GM21381 (cell line): ENCODE measurements around the gene KRTAP25-1.

Experiments
- ATAC-seq: cut with Tn5 transposase; IDR thresholded peaks from one replicate; pipeline ENCODE4 v1.9.1; 2021; ENCODE audit warnings: mild to moderate bottlenecking, moderate library complexity; ENCODE audit not compliant: unreplicated experiment

KRTAP25-1 gene, protein sequence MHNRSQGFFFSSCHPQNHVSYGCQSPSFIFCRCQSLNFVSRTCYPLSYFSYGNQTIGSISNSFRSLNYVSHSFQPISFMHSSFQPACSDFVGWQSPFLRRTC

DNA sequence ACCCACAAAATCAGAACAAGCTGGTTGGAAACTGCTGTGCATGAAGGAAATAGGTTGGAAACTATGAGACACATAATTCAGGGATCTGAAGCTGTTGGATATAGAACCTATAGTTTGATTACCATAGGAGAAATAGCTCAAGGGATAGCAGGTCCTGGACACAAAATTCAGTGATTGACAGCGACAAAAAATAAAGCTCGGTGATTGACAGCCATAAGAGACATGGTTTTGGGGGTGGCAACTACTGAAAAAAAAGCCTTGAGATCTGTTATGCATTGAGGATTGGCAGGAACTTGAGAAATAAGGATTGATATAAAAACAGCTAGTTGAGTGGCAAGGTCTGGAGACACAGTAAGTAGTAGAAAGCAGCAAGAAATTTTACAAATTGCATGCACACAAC lies at the start of gene KRTAP25-1:
Gene KRTAP25-1, minus strand, starts transcription at position 300 of the 400 bp plus-strand sequence. Its CDS starts 24 bp downstream, at position 276.
- no peak for ATAC-seq

GRCh38 chr21:30338717-30339116 lies 49.4 kb upstream of the KRTAP25-1 start:
- ATAC-seq: no peak

DNA sequence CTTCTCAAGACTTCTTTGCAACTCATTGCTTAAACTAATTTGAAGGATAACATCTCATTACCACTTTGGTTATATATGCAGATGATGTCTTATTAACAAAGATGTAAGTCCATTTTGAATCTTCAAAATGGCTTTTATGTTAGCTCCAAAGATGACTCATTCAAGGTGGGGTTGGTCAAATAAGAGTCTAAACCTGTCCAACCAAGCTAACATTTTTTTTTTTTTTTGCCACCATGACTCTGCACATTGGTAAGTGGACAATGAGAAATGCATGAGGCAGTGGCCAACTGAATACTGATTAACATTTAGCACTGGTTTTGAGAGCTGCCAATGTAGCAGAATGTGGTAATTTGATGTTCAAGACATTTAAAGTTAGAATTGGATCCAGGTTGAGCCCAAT lies 48.5 kb upstream of the KRTAP25-1 start:
- ATAC-seq: no peak

DNA sequence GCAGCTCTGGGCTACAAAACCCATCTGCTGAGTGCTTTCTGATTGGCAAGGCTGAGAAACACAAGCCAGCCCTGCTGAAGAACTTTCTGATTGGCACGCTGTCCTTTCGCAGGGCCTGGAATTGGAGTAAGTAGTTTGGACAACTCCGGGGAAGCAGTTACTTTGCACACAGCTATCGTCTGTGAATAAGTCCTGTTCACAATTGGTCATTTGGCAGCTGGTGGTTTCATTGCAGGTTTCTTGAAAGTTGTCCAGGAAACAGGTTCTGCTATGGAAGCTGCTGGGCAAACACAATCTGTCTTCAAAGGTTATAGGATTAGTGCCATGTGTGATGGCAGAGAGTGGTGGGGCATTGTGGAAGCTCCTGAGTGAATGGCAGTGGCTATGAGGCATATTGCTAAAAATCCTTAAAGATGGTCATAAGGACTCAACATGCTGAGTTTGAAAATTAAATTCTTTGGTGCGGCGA lies 48.0 kb upstream of the KRTAP25-1 start, which contains the start of gene KRTAP27-1:
Gene KRTAP27-1, minus strand, starts transcription at position 419 of the 469 bp plus-strand sequence. Its CDS starts 26 bp downstream, at position 393.
- ATAC-seq: no peak

DNA sequence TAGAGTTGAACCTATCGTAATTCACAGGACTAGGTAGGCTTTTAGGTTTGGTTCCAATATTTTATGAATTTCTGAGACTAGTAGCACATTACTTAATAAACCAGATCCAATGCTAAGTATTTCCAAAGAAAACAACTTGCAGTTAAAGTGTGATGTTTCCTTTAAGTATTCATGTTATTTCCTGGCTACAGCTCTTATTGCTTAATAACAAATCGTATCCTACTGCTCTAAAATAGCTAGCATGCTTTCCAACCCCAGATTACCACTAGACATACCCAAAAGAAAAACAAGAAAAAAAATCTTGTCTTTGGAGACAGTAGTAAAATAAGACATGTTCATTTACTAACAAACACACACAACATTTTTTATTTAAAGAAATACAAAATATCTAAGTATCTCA lies 47.3 kb upstream of the KRTAP25-1 start:
- ATAC-seq: no peak

GRCh38 chr21:30333736-30334135 lies 44.4 kb upstream of the KRTAP25-1 start:
- no peak for ATAC-seq

DNA sequence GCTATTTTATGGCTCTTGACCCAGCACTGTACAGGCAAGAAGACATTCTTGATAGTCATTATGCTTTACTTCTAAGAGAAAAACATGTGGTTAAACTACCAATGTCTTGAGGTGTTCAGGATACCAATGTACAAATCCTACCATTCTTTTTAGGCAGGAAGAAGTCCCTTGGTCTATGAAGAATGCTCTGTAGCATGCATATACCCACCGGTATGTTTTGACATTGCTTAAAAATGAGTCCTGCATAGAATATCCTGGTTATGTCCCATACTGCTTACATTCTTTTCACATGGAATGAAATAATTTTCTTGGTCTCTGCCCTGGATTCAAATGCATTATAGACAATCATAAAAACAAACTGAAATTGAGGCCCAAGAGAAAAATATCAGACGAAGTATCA lies 43.4 kb upstream of the KRTAP25-1 start:
- no peak for ATAC-seq

DNA sequence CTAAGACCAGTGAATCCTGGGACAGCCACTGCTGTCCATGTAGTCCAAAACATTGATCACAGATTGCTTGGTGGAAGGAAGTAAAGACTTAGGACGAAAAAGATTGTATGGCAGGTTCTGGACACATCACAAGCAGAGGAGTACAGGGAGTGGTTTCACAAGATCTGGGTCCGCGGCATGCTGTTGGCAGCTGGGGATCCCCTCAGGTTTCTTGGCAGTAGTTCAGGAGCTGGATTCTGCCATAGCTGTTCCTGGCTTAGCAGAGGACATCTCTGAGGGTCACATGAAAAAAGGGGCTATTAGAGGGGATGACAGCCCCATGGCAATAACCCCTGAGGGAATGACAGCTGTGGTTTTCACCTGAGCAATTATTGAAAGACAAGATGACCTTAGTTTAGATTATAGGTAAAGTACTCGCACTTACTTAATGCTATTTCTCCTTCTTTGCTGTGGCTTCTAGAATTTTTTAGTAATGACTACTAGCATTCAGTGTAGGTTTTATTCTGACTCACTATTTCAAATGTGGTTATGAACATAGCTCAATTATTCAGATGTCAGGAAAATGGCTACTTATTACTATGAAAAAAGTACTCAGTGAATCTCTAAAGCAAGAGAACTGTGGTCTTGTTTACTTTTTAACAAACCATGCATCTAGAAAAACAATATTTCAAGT lies 40.0 kb upstream of the KRTAP25-1 start:
- no peak for ATAC-seq

GRCh38 chr21:30326390-30326789 lies 37.1 kb upstream of the KRTAP25-1 start:
- ATAC-seq: no peak

- no peak for ATAC-seq
Observed at GRCh38 chr21:30320215-30320614, 30.9 kb upstream of the KRTAP25-1 start, which contains the start of gene KRTAP26-1. KRTAP26-1 (minus strand) TSS chr21:30320315; CDS start chr21:30320035, 280 bp downstream.

DNA sequence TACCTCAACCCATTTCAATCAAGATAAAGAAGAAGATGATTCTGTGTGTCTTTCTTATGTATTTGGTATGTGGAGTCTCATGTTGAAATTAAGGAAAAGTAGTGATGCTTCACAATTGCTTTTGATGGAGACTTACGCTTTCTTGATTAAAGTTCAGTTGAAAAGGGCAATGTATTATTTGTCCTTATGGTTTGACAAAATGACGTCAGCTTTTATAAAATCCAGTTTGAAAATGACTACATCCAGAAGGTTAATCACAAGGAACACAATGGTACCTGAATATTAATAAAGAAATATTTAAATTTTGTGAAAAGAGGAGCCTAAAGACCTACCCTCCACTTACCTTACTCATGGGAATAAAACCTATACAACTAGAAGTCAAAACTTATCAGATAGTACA lies 26.4 kb upstream of the KRTAP25-1 start:
- no peak for ATAC-seq

DNA sequence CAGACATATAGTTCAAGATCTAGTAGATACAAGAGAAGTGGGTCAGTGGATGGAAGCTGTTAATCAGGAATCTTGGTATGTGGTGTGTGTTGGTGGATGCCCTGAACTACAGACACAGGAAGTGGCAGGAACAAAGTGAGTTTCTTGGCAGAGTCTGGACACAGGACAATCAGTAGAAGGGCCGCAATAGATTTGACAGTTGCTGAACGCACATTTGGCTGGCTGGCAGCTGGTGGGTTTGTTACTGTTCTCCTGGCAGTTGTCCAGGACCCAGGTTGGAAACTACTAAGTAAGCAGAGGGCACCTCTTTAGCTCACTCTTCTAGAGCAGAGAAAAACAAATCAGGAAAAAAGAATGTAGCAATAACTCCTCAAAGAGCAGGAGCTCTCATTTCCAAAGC lies 17.6 kb upstream of the KRTAP25-1 start:
- ATAC-seq: no peak

GRCh38 chr21:30305136-30305535 lies 15.8 kb upstream of the KRTAP25-1 start:
- no peak for ATAC-seq

- no peak for ATAC-seq
Observed at GRCh38 chr21:30282850-30283249, 6.5 kb downstream of the KRTAP25-1 start, which contains the start of gene KRTAP24-1. KRTAP24-1 (minus strand) TSS chr21:30282950; CDS start chr21:30282932, 18 bp downstream.

DNA sequence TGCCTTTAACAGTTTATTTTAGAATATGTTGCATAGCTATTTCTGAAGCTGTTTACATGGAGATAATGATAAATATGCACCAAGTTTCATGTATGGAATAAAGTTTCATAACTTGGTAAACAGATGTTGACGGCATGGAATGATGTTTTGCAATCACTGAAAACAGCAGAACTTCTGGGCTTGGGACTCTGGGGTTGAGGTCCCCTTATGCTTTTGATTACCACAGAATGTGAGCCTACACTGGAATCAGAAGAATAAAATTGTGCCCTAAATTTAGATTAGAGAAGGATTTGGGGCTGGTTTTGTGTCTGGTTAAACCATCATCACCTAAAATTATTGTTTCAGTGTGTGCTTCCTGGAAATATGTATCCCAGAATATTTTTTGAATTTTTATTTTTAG lies 17.7 kb downstream of the KRTAP25-1 start:
- no peak for ATAC-seq

DNA sequence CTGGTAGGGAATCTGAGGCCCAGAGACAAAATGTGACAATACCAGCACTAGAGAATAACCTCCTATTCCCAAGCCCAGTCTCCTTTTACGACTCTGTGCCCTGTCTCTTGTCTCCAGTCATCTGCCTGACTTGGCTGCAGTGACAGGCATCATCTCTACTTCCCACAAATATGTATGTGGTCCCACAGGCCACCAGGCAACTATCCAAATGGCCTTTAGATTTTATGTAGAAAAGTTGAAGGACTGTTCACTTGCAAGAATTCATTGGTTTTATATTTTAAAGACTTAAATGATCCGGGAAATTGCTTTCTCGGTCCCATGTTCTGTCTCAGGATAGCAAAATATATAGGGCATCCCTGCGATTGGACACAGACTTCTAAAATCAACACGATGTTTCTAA lies 18.2 kb downstream of the KRTAP25-1 start:
- ATAC-seq: no peak

DNA sequence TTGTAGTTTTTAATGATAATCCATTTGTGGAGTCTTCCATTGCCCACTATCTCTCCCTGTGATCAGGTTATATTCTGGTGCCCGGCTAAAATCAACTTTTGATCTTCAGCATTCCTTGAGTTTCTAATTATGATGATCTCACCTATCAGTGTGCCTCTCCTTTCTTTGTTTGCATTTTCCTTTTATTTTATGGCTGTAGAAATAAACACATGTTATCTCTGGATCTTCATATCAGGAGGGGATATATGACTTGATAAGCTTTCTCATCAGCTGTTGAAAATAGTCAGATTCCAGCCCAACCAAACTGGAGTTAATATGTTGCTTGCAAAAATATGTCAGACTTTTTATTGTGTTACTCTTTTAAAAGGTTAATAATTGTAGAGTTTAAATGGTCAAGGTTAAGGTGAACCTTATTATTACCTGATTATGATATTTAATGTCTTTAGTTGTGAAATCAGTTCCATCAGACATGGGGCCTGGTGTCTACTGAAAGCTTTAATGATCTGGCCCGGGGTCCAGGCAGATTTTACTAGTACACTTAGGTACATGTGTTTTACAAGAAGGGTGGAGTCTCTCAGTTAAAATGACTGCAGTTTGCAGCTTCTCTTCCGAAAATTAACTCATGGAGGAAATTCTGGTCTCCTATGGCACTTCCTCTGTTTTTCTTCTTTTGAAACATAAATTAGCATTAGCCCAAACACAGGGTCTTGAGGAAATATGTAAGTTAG lies 19.3 kb downstream of the KRTAP25-1 start:
- no peak for ATAC-seq

- no peak for ATAC-seq
Observed at GRCh38 chr21:30268608-30269197, 20.6 kb downstream of the KRTAP25-1 start.

DNA sequence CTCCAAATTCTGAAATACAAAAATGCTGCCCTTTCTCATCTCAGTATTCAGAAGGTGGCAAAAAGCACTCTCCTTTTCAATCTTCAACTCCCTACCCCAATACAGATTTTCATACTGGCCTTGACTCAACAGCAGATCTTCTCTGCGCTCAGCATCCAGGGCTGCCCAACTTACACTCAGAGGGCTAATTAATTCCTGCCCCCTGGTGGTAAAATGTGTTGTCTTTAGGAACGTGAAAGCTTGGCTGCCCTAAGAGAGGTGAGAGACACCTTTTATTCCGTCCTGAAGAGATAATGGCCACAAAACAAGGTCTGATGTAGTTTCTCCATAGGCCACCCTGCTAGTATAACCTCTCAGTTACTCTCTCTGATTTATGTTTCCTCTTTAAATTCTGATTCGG lies 31.5 kb downstream of the KRTAP25-1 start:
- no peak for ATAC-seq

- no peak for ATAC-seq
Observed at GRCh38 chr21:30256100-30256499, 33.2 kb downstream of the KRTAP25-1 start.

DNA sequence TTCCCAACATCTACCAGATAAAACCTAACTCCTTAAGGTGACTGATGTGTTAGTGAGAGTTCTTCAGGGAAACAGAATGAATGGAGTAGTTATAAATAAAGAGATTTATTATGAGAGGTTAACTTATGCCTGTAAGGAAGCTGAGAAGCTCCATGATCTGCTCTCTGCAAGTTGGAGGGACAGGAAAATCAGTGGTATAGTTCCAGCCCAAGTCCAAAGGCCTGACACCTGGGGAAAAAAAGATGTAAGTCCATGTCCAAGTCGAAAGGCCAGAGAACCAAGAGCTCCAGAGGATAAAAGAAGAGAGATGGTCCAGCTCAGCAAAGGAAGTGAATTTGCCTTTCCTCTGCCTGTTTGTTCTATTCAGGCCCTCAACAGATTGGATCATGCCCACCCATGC lies 33.6 kb downstream of the KRTAP25-1 start:
- no peak for ATAC-seq
